Right lobe of liver (tissue), 6 donors: ENCODE measurements around the gene CDX2. TPM values are rescaled to one million over a fixed set of nuclear protein-coding genes. Genes with fewer than 3 reads are reported as not detected.
A peak's percentile ranks its signal among the peaks of the same experiment; 100 is the strongest.

Experiments used
- ATAC-seq, 4 donors: fragments of 200-7000 bp; cut with Tn5 transposase; one replicate each; pipeline ENCODE4 v1.9.1; 2020; ENCODE audit warnings: mild to moderate bottlenecking in 4 of 4, moderate library complexity in 4 of 4
- DNase-seq, 3 donors: peaks; one replicate each; pipeline ENCODE4 v3.0.0-alpha.2; 2020
- H3K27ac ChIP-seq, 3 donors: fragments of 200-600 bp; one replicate each; pipeline ENCODE4 v1.8.0; 2022
- H3K27me3 ChIP-seq, 2 donors: fragments of 200-600 bp; one replicate each; pipeline ENCODE4 v1.8.0; 2022
- H3K36me3 ChIP-seq, 4 donors: fragments of 200-600 bp; sonication (generic) in 1 of 4; one replicate each; pipeline versions ENCODE4 v1.5.1 to v1.8.0; 2017 to 2022; ENCODE audit warnings: control low read depth in 1 of 4
- H3K4me1 ChIP-seq, 4 donors: fragments of 200-600 bp; sonication (generic) in 1 of 4; one replicate each; pipeline versions ENCODE4 v1.5.1 to v1.8.0; 2017 to 2022; ENCODE audit warnings: control low read depth in 1 of 4
- H3K4me3 ChIP-seq, 3 donors: fragments of 200-600 bp; one replicate each; pipeline ENCODE4 v1.8.0; 2022
- H3K9me3 ChIP-seq, 4 donors: fragments of 200-600 bp; sonication (generic) in 1 of 4; one replicate each; pipeline versions ENCODE4 v1.5.1 to v1.8.0; 2017 to 2022; ENCODE audit warnings: control low read depth in 1 of 4
- CTCF ChIP-seq, 4 donors: fragments of 200-600 bp in 3 of 4; fragments of 450-650 bp in 1 of 4; IDR thresholded peaks; one replicate each; pipeline versions ENCODE4 v1.5.1 to v1.8.0; 2016 to 2022; ENCODE audit warnings: antibody characterized with exemption in 4 of 4, mild to moderate bottlenecking in 2 of 4
- POLR2A ChIP-seq: fragments of 450-650 bp; IDR thresholded peaks from one replicate; pipeline ENCODE4 v1.6.1; 2017; ENCODE audit warnings: antibody characterized with exemption, mild to moderate bottlenecking
- WGBS: methylation state at CpG from one replicate; pipeline ENCODE4 v1.1.6; 2018; ENCODE audit warnings: low coverage, low lambda C conversion rate; ENCODE audit not compliant: insufficient coverage; ENCODE audit errors: missing lambda C conversion rate; 5-methylcytosine and 5-hydroxymethylcytosine counted together
- intact Hi-C, 2 donors: fragments of 100-400 bp; cut with DNase I; formaldehyde crosslinking; loops; one replicate each; pipeline versions ENCODE4 v1.11.2 to v1.14.1; 2022
- total RNA-seq, 6 experiments: library from RNA; depleted of rRNA in 2 of 6; stranded (reverse); fragments of >200 nt in 2 of 6; fragmentation: NEBNext Ultra II Directional in 3 of 6; extraction: Animal tissue kit (Norgen Biotek cat#: 25700) in 3 of 6; gene quantifications; one replicate each; pipeline versions ENCODE4 v1.1.0 to v1.2.4, GENCODE V29; 2016 to 2023
- donor health status: DM: no; HTN: yes; CAD: no.
- donor health status: DM: no; HTN: no; CAD: no.
- donor health status: DM: no; HTN: no; CAD: no.
- donor health status: DM: no; HTN: yes; CAD: no.
- donor health status: DM: no; HTN: yes; CAD: no.

The CDX2 gene
- total RNA-seq, 6 experiments from 2014 or later = not detected

GRCh38 chr13:27961227-27962085 is 7.7 kb downstream of the CDX2 start:
- DNase-seq = peak in 1 of 3 donors; percentile 46
- H3K4me1 ChIP-seq = no peaks in the 10 kb centered on the region
- TF ChIP-seq POLR2A (no peak), CTCF (IDR thresholded peaks at IDR 0.05) (no peak)
- H3K27ac ChIP-seq = peak overlapping the region in 2 of 3 donors; percentile 52 to 80
- ATAC-seq = no peak
- no peaks in the 10 kb centered on the region for H3K27me3 ChIP-seq
- peak overlapping the region; percentile 45 to 63 (median 60) for H3K4me3 ChIP-seq
- intact Hi-C loops = loop anchor here in 1 of 2 donors (10.0 kb wide), 2 partner anchors 137 to 597 kb away; no protein-coding TSS in a partner anchor
- WGBS = 5% methylated on average over 22 of the region's 25 CpGs
- H3K36me3 ChIP-seq = no peaks in the 10 kb centered on the region
- no peaks in the 10 kb centered on the region for H3K9me3 ChIP-seq

GRCh38 chr13:27960362-27961226 is 8.5 kb downstream of the CDX2 start:
- H3K27me3 ChIP-seq = no peaks in the 10 kb centered on the region
- peak; percentile 82 to 91 (median 87) for DNase-seq

GRCh38 chr13:27959976-27960361 is 9.1 kb downstream of the CDX2 start:
- Histone ChIP-seq H3K27me3 (no peaks in the 10 kb centered on the region), H3K9me3 (no peaks in the 10 kb centered on the region), H3K4me1 (peaks cover 0 to 6% (median 0%) of the 10 kb centered on the region in 4 donors), H3K36me3 (no peaks in the 10 kb centered on the region), H3K27ac (peak overlapping the region; percentile 40 to 84 (median 80)), H3K4me3 (peak overlapping the region; percentile 45 to 63 (median 60))
- ATAC-seq (no peak), DNase-seq (no peak)
- WGBS = 21% methylated on average over 14 of the region's 14 CpGs
- TF ChIP-seq POLR2A = no peak
- TF ChIP-seq CTCF (IDR thresholded peaks at IDR 0.05) = no peak
- intact Hi-C loops = loop anchor here in 1 of 2 donors (10.0 kb wide), 2 partner anchors 135 to 595 kb away; no protein-coding TSS in a partner anchor

More at GRCh38 chr13:27960362-27961226, 8.5 kb downstream of the CDX2 start:
- intact Hi-C loops = loop anchor here in 1 of 2 donors (10.0 kb wide), 2 partner anchors 136 to 596 kb away; no protein-coding TSS in a partner anchor
- Histone ChIP-seq H3K9me3 (no peaks in the 10 kb centered on the region), H3K36me3 (no peaks in the 10 kb centered on the region), H3K27ac (peak overlapping the region; percentile 40 to 84 (median 80)), H3K4me1 (peaks cover 0 to under 1% (median 0%) of the 10 kb centered on the region in 4 donors), H3K4me3 (peak overlapping the region; percentile 45 to 63 (median 60))
- 0% methylated on average over 25 of the region's 73 CpGs for WGBS
- ATAC-seq = peak; percentile 92 to 94 (median 93)
- peak; percentile 72 to 86 (median 76) for TF ChIP-seq CTCF (IDR thresholded peaks at IDR 0.05)
- TF ChIP-seq POLR2A = peak; percentile 52

GRCh38 chr13:27956576-27957300 is 12.4 kb downstream of the CDX2 start:
- H3K4me1 ChIP-seq = peaks cover 0 to 11% (median 3%) of the 10 kb centered on the region in 4 donors
- no peak overlapping the region for H3K27ac ChIP-seq
- no peak for TF ChIP-seq CTCF (IDR thresholded peaks at IDR 0.05)
- 43% methylated on average over 5 of the region's 5 CpGs for WGBS
- H3K36me3 ChIP-seq = no peaks in the 10 kb centered on the region
- ATAC-seq = no peak
- H3K4me3 ChIP-seq = no peak overlapping the region
- no peaks in the 10 kb centered on the region for H3K27me3 ChIP-seq
- no peaks in the 10 kb centered on the region for H3K9me3 ChIP-seq
- intact Hi-C loops = no loop called here
- DNase-seq = no peak
